ENCODE results near the gene PDZD4. TPM values are rescaled to one million over a fixed set of nuclear protein-coding genes. Genes with fewer than 3 reads are reported as not detected.

PDZD4 gene
- total and polyA plus RNA-seq, 10 of the 15 experiments (the other 5 are each of a cell fraction or from before 2014, with no cell fraction given): 0.01 to 0.15 (median 0.04) TPM; not detected in 6

- Histone ChIP-seq H3K27ac (ENCODE audit: control insufficient read depth, insufficient read depth) (no peak overlapping the region), H3K4me3 (no peak overlapping the region), H2AFZ (ENCODE audit: control insufficient read depth, low read depth, low read length) (no peak overlapping the region), H3K79me2 (ENCODE audit: control insufficient read depth, insufficient read depth, low read length) (no peaks in the 10 kb centered on the region), H3K36me3 (ENCODE audit: control insufficient read depth in 2 of 2, insufficient read depth in 2 of 2, low read length in 1 of 2) (no peaks in the 10 kb centered on the region), H3K9me3 (replicated peaks; ENCODE audit: control insufficient read depth, insufficient read depth, low read length) (no peaks in the 10 kb centered on the region; the same call in 2 of the 3 replicates), H3K9ac (ENCODE audit: control insufficient read depth, insufficient read depth, low read length) (no peak overlapping the region), H3K4me1 (ENCODE audit: control insufficient read depth, insufficient read depth, low read length) (no peaks in the 10 kb centered on the region), H4K20me1 (ENCODE audit: control insufficient read depth, insufficient read depth) (no peaks in the 10 kb centered on the region), H3K4me2 (ENCODE audit: control insufficient read depth, insufficient read depth) (no peak overlapping the region), H3K27me3 (replicated peaks in 1 of 2; ENCODE audit: control insufficient read depth in 2 of 2, insufficient read depth in 2 of 2, low read length in 1 of 2) (peaks cover 2% of the 10 kb centered on the region in 2 experiments; a peak in 2 of 4 replicates)
- in situ Hi-C loops (cut with MboI): no loop called here
- no TSS peak for BruUV-seq (replicated peaks)
- ChIA-PET RAD21 (ENCODE audit: unreplicated experiment) (no interaction called here), SMC1A (ENCODE audit: uncharacterized antibody, unreplicated experiment) (no interaction called here), CTCF (interaction anchor here (0.6 kb wide), 1 partner anchor 187 kb away, joined by 3 read pairs; no protein-coding TSS in a partner anchor), POLR2A (no interaction called here)
- FAIRE-seq (no peak), ATAC-seq (no peak), DNase-seq (ENCODE audit: low read depth, low spot score) (no peak)
- TF ChIP-seq POLR2A (IDR thresholded peaks at IDR 0.05; ENCODE audit: low read depth, low read length) (no peak), EP300 (IDR thresholded peaks at IDR 0.05; ENCODE audit: borderline replicate concordance in 1 of 2, control insufficient read depth in 1 of 2, low read depth in 2 of 2, low read length in 2 of 2) (no peak), ATF7 (IDR thresholded peaks at IDR 0.05; ENCODE audit: low read depth) (no peak), DPF2 (IDR thresholded peaks at IDR 0.05) (no peak), NR2F1 (conservative IDR thresholded peaks at IDR 0.05) (no peak), BRCA1 (IDR thresholded peaks at IDR 0.05; ENCODE audit: low read depth, low read length) (no peak), IRF3 (IDR thresholded peaks at IDR 0.05) (no peak), IKZF2 (IDR thresholded peaks at IDR 0.05) (no peak), RBBP5 (conservative IDR thresholded peaks at IDR 0.05) (no peak), ELK1 (IDR thresholded peaks at IDR 0.05; ENCODE audit: low read depth, low read length) (no peak)
- intact Hi-C loops (cut with micrococcal nuclease; ENCODE audit: unreplicated experiment): no loop called here
- 23% methylated on average over 28 of the region's 29 CpGs for WGBS (ENCODE audit: insufficient coverage, insufficient replicate concordance, low lambda C conversion rate, missing lambda C conversion rate)
Observed at GRCh38 chrX:153871946-153872878, 41.9 kb upstream of the PDZD4 start.

All from GM12878 (cell line).